ENCODE measurements around the gene GALNT10. TPM values are rescaled to one million over a fixed set of nuclear protein-coding genes. Genes with fewer than 3 reads are reported as not detected.

GALNT10 gene
- total and polyA plus RNA-seq, 10 of the 15 experiments (the other 5 are each of a cell fraction or from before 2014, with no cell fraction given), result 3.9 to 35.4 (median 15.5) TPM

DNA sequence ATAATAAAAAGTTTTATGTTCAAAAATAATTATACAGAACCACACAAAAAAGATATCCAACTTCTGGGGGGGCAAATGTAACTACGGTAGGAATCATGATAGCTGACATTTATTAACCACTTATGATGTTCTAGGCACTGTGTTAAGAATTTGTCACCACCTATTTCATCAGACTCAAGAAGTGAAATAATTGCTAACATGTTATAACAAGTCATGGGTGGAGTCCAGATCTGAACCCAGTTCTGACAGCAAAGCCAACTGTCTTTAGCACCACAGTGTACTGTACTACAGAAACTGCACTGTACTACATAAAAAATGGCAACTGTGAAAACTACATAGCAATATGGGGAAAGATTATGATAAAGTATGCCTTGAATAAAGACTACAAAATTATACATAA is 252.3 kb downstream of the GALNT10 start:
- ChIA-PET RAD21 (ENCODE audit: unreplicated experiment) (no interaction called here), CTCF (no interaction called here), SMC1A (ENCODE audit: uncharacterized antibody, unreplicated experiment) (no interaction called here), POLR2A (no interaction called here)
- no TSS peak for BruUV-seq (replicated peaks)
- Histone ChIP-seq H3K4me2 (ENCODE audit: control insufficient read depth, insufficient read depth) (no peak overlapping the region), H3K4me3 (no peak overlapping the region), H2AFZ (ENCODE audit: control insufficient read depth, low read depth, low read length) (no peak overlapping the region), H3K27me3 (replicated peaks in 1 of 2; ENCODE audit: control insufficient read depth in 2 of 2, insufficient read depth in 2 of 2, low read length in 1 of 2) (no peaks in the 10 kb centered on the region), H3K36me3 (ENCODE audit: control insufficient read depth in 2 of 2, insufficient read depth in 2 of 2, low read length in 1 of 2) (peaks cover 0 to 16% of the 10 kb centered on the region in 2 experiments; a peak in 3 of 4 replicates), H3K9ac (ENCODE audit: control insufficient read depth, insufficient read depth, low read length) (no peak overlapping the region), H3K79me2 (ENCODE audit: control insufficient read depth, insufficient read depth, low read length) (peaks cover 38% of the 10 kb centered on the region), H3K27ac (ENCODE audit: control insufficient read depth, insufficient read depth) (no peak overlapping the region), H3K9me3 (replicated peaks; ENCODE audit: control insufficient read depth, insufficient read depth, low read length) (no peaks in the 10 kb centered on the region), H4K20me1 (ENCODE audit: control insufficient read depth, insufficient read depth) (no peaks in the 10 kb centered on the region), H3K4me1 (ENCODE audit: control insufficient read depth, insufficient read depth, low read length) (no peaks in the 10 kb centered on the region; the same call in 1 of the 2 replicates)
- 93% methylated on average over 1 of the region's 1 CpG for WGBS (ENCODE audit: insufficient coverage, insufficient replicate concordance, low lambda C conversion rate, missing lambda C conversion rate)
- no peak for DNase-seq (ENCODE audit: low read depth, low spot score)
- in situ Hi-C loops (cut with MboI) (no loop called here), intact Hi-C loops (cut with micrococcal nuclease; ENCODE audit: unreplicated experiment) (loop anchor here (10.0 kb wide), 1 partner anchor 492 kb away; the partner anchor contains the start of gene GEMIN5)
- FAIRE-seq, result no peak
- ATAC-seq, result no peak
- no peak for TF ChIP-seq RAD51 (IDR thresholded peaks at IDR 0.05)
- TF ChIP-seq, protein P1, sequence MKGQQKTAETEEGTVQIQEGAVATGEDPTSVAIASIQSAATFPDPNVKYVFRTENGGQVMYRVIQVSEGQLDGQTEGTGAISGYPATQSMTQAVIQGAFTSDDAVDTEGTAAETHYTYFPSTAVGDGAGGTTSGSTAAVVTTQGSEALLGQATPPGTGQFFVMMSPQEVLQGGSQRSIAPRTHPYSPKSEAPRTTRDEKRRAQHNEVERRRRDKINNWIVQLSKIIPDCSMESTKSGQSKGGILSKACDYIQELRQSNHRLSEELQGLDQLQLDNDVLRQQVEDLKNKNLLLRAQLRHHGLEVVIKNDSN (IDR thresholded peaks at IDR 0.05; ENCODE audit: borderline replicate concordance, extremely low read length, insufficient read depth, low read depth, low read length), result no peak
- TF ChIP-seq CBX3 (IDR thresholded peaks at IDR 0.05; ENCODE audit: borderline replicate concordance, low read depth), result no peak
- no peak for TF ChIP-seq EED (IDR thresholded peaks at IDR 0.05; ENCODE audit: low read depth)
- TF ChIP-seq CHD1 (IDR thresholded peaks at IDR 0.05; ENCODE audit: low read depth, low read length), result no peak
- no peak for TF ChIP-seq GATAD2B (conservative IDR thresholded peaks at IDR 0.05; ENCODE audit: low read depth)
- no peak for TF ChIP-seq NFYA (IDR thresholded peaks at IDR 0.05; ENCODE audit: borderline replicate concordance, low read depth, low read length)
- no peak for TF ChIP-seq ZZZ3 (IDR thresholded peaks at IDR 0.05; ENCODE audit: control insufficient read depth, insufficient read length, low read depth)
- TF ChIP-seq, protein P2, sequence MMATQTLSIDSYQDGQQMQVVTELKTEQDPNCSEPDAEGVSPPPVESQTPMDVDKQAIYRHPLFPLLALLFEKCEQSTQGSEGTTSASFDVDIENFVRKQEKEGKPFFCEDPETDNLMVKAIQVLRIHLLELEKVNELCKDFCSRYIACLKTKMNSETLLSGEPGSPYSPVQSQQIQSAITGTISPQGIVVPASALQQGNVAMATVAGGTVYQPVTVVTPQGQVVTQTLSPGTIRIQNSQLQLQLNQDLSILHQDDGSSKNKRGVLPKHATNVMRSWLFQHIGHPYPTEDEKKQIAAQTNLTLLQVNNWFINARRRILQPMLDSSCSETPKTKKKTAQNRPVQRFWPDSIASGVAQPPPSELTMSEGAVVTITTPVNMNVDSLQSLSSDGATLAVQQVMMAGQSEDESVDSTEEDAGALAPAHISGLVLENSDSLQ (IDR thresholded peaks at IDR 0.05), result no peak
- no peak for TF ChIP-seq MEF2A (IDR thresholded peaks at IDR 0.05; ENCODE audit: insufficient read depth, low read depth, low read length)
- no peak for TF ChIP-seq MXI1 (IDR thresholded peaks at IDR 0.05; ENCODE audit: low read depth, low read length)
- TF ChIP-seq, protein P3, sequence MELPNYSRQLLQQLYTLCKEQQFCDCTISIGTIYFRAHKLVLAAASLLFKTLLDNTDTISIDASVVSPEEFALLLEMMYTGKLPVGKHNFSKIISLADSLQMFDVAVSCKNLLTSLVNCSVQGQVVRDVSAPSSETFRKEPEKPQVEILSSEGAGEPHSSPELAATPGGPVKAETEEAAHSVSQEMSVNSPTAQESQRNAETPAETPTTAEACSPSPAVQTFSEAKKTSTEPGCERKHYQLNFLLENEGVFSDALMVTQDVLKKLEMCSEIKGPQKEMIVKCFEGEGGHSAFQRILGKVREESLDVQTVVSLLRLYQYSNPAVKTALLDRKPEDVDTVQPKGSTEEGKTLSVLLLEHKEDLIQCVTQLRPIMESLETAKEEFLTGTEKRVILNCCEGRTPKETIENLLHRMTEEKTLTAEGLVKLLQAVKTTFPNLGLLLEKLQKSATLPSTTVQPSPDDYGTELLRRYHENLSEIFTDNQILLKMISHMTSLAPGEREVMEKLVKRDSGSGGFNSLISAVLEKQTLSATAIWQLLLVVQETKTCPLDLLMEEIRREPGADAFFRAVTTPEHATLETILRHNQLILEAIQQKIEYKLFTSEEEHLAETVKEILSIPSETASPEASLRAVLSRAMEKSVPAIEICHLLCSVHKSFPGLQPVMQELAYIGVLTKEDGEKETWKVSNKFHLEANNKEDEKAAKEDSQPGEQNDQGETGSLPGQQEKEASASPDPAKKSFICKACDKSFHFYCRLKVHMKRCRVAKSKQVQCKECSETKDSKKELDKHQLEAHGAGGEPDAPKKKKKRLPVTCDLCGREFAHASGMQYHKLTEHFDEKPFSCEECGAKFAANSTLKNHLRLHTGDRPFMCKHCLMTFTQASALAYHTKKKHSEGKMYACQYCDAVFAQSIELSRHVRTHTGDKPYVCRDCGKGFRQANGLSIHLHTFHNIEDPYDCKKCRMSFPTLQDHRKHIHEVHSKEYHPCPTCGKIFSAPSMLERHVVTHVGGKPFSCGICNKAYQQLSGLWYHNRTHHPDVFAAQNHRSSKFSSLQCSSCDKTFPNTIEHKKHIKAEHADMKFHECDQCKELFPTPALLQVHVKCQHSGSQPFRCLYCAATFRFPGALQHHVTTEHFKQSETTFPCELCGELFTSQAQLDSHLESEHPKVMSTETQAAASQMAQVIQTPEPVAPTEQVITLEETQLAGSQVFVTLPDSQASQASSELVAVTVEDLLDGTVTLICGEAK (IDR thresholded peaks at IDR 0.05; ENCODE audit: borderline replicate concordance), result no peak
- TF ChIP-seq ZBED1 (IDR thresholded peaks at IDR 0.05; ENCODE audit: borderline replicate concordance), result no peak
- no peak for TF ChIP-seq MYC (IDR thresholded peaks at IDR 0.05; ENCODE audit: insufficient read depth, insufficient read length, insufficient replicate concordance, low read length, severe bottlenecking)
- TF ChIP-seq, protein P4, sequence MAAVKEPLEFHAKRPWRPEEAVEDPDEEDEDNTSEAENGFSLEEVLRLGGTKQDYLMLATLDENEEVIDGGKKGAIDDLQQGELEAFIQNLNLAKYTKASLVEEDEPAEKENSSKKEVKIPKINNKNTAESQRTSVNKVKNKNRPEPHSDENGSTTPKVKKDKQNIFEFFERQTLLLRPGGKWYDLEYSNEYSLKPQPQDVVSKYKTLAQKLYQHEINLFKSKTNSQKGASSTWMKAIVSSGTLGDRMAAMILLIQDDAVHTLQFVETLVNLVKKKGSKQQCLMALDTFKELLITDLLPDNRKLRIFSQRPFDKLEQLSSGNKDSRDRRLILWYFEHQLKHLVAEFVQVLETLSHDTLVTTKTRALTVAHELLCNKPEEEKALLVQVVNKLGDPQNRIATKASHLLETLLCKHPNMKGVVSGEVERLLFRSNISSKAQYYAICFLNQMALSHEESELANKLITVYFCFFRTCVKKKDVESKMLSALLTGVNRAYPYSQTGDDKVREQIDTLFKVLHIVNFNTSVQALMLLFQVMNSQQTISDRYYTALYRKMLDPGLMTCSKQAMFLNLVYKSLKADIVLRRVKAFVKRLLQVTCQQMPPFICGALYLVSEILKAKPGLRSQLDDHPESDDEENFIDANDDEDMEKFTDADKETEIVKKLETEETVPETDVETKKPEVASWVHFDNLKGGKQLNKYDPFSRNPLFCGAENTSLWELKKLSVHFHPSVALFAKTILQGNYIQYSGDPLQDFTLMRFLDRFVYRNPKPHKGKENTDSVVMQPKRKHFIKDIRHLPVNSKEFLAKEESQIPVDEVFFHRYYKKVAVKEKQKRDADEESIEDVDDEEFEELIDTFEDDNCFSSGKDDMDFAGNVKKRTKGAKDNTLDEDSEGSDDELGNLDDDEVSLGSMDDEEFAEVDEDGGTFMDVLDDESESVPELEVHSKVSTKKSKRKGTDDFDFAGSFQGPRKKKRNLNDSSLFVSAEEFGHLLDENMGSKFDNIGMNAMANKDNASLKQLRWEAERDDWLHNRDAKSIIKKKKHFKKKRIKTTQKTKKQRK (IDR thresholded peaks at IDR 0.05; ENCODE audit: low read depth, low read length), result no peak
- TF ChIP-seq RELA (IDR thresholded peaks at IDR 0.05; ENCODE audit: borderline replicate concordance, partially characterized antibody), result no peak
